ENCODE data around the gene DENND1A. TPM values are rescaled to one million over a fixed set of nuclear protein-coding genes. Genes with fewer than 3 reads are reported as not detected.

Gene DENND1A
- total RNA-seq, 4 donors from 2014 or later = 17.6 to 33.8 (median 22.9) TPM

GRCh38 chr9:123431581-123431980 lies 498.3 kb downstream of the DENND1A start:
- no peak for TF ChIP-seq CTCF (IDR thresholded peaks at IDR 0.05; ENCODE audit: low read depth)

GRCh38 chr9:123426406-123426805 lies 503.5 kb downstream of the DENND1A start:
- no peak for TF ChIP-seq CTCF (IDR thresholded peaks at IDR 0.05; ENCODE audit: low read depth)

GRCh38 chr9:123425836-123426365 lies 504.0 kb downstream of the DENND1A start:
- no peak for TF ChIP-seq CTCF (IDR thresholded peaks at IDR 0.05; ENCODE audit: low read depth)

GRCh38 chr9:123425261-123425821 lies 504.6 kb downstream of the DENND1A start:
- no peak for TF ChIP-seq CTCF (IDR thresholded peaks at IDR 0.05; ENCODE audit: low read depth)

- no peak for TF ChIP-seq CTCF (IDR thresholded peaks at IDR 0.05; ENCODE audit: low read depth)
Measured at GRCh38 chr9:123424552-123425225, 505.2 kb downstream of the DENND1A start.

- TF ChIP-seq CTCF (IDR thresholded peaks at IDR 0.05; ENCODE audit: low read depth) = no peak
Measured at GRCh38 chr9:123424131-123424530, 505.8 kb downstream of the DENND1A start.

- TF ChIP-seq CTCF (IDR thresholded peaks at IDR 0.05; ENCODE audit: low read depth) = no peak
Measured at GRCh38 chr9:123423311-123423640, 506.6 kb downstream of the DENND1A start.

Measured in subcutaneous adipose tissue (tissue), 4 donors.